SK-MEL-5 (cell line): ENCODE data around the gene TMEM184A. TPM values are rescaled to one million over a fixed set of nuclear protein-coding genes. Genes with fewer than 3 reads are reported as not detected.

Source experiments
- DNase-seq: peaks from one replicate; pipeline ENCODE4 v3.0.0-alpha.2; 2016; ENCODE audit warnings: low read depth, low spot score
- in situ Hi-C: cut with HindIII; loops from 2 replicates; pipeline ENCODE4 v1.10.0; 2016; ENCODE audit warnings: low sequenced_read_pairs, high pct_unique_total_duplicates, low pct_unique_long_range_greater_than_20kb
- total RNA-seq: library from RNA; depleted of rRNA; stranded (reverse); fragments of >200 nt; shearing (Covaris generic); gene quantifications from 2 replicates; pipeline ENCODE4 v1.2.3, GENCODE V29; 2014

Gene TMEM184A
- total RNA-seq, 1 experiment from 2014 or later, result 0.16 TPM

DNA sequence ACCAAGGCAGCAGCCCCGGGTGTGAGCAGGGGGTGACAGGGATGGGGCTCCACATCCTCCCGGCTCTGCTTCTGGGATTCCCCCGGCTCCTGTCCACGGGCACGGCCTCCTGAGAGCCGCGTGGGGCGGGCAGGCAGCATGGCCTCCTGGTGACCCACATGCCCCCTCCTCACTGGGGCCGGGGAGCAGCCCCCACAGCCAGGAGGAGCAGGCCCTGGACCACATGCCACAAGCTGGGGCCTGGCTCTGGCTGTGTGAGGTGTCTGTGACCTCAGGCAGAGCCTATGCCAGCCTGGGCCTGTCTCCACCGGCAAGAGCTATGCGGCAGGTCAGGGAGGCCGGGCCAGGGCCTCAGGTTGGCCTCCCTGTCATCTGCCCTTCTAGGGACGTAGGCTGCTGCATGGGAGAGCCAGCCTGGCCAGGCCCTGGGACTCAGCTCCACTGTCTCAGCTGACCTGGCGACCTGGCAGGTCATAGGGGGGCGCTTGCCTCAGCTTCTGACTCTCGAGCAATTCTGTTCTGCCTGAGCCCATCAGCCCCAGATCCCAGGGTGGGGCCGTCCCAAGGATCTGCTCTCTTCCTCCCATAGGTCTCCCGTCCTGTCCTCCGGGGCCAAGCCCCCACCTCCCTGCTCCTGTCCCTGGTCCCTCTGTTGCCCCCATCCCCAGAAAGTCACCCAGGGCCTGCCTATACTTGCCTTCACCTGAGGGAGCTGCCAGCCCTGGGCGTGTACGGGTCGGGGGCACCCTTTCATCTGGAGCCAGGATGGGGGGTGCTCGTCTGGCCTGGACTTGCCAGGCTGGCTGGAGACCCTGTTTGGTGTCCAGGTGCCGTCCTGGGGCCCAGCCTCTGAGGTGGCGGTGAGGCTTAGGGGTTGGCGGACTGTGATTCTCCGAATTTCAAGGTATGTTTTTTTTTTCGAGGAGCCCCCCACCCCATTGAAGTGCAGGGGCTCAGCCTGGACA is 3.9 kb upstream of the TMEM184A start:
- in situ Hi-C loops, result no loop called here
- no peak for DNase-seq

GRCh38 chr7:1558841-1559625 is 3.0 kb upstream of the TMEM184A start:
- in situ Hi-C loops, result no loop called here
- no peak for DNase-seq

DNA sequence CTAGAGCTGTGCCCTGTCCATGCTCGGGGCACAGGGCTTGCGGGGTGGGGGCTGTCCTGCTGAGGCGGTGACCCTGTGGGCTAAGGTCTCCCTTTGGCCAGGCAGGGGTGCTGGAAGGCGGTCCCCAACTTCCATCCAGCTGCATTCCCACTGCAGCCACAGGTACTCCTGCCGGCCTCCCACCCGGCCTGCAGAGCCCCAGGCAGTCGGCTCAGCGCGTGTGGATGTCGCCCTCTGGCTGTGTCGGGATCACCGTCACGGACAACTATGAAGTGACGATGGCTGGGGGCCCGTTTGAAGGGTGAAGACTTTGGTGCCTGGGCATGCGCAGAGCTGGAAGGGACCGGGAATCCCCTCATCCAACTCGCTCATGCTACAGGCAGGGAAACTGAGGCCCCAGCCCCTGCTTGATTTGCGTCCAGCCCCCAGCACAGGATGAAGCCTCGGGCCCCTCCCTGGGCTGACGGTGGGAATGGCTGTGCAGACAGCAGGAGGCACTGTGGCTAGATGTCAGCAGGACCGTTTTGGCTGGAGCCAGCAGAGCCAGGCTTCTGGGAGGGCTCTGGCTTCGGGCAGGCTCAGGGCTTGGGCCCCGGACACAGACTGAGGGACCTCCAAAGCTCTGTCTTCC is 2.3 kb upstream of the TMEM184A start:
- in situ Hi-C loops, result no loop called here
- DNase-seq, result peak; percentile 27

DNA sequence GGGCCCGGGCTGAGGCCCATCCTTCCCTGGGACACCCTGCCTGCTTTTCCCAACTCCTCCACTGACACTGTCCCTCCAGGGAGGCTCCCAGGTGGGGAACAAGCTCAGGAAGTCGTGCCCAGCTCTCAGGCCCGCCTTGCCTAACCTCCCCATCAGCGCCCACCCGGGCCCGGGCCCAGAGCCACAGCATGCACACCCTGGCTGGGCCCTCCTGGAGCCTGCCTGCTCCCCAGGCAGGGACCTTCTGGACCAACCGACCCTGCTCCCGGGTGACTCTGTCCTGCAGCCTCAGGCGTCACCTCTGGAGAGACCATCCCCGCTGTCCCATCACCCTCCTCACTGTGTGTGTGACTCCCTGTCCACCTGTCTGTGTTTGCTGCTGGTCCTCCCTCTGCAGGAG is 1.8 kb upstream of the TMEM184A start:
- DNase-seq, result no peak
- in situ Hi-C loops, result no loop called here

- no peak for DNase-seq
- in situ Hi-C loops, result no loop called here
These were observed 1.0 kb upstream of the TMEM184A start for GRCh38 chr7:1557006-1557405.

- in situ Hi-C loops, result no loop called here
- no peak for DNase-seq
These were observed 776 bp downstream of the TMEM184A start for GRCh38 chr7:1555046-1555812.

DNA sequence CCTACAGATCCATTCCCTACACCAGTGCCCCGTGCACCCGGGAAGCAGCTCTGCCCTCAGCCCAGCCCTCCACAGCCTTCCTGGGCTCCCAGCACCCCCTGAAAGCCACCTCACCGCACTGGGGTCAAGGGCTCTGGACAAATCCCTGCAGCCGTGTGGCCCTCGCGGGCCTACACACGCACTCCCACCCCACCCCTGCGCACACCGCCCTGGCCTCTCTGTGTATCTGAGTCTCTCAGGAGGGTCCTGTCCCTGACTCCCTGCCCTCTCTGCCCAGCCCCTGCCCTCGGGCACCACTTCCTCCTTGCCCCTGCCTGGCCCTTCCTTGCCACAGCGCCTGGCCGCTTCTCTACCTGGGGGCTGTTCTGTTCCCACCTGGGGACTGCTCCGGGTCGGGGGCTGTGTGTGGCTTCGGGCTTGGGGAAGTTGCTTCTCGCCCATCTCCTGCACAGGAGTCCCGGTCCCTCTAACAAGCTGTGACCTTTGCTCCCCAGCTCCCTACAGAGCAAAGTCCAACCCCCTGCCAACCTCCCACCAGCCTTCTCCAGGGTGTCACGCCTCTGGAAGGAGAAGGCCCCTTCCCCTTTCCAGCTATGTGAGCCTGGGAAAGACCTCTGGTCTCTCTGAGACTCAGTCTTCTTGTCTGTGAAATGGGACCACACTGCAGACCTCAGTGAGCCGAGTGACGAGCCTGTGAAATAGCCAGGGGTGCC is 1.5 kb downstream of the TMEM184A start:
- no peak for DNase-seq
- in situ Hi-C loops, result no loop called here

GRCh38 chr7:1553512-1554210 is 2.3 kb downstream of the TMEM184A start:
- no peak for DNase-seq
- in situ Hi-C loops, result no loop called here

- in situ Hi-C loops, result no loop called here
- DNase-seq, result no peak
These were observed 3.8 kb downstream of the TMEM184A start for GRCh38 chr7:1552200-1552599.

DNA sequence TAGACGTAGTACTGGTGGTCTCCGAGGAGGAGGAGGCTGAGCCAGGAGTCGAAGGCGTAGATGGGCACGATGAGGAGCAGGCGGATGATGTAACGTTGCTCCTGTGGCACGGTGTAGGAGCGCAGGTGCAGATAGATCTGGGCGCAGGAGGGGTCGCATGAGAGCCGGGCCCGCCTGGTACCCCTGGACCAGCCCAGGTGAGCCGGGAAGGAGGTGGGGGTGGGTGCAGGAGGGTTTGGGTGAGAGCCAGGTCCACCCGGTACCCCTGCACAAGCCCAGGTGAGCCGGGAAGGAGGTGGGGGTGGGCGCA is 5.2 kb downstream of the TMEM184A start:
- no peak for DNase-seq
- in situ Hi-C loops, result no loop called here

DNA sequence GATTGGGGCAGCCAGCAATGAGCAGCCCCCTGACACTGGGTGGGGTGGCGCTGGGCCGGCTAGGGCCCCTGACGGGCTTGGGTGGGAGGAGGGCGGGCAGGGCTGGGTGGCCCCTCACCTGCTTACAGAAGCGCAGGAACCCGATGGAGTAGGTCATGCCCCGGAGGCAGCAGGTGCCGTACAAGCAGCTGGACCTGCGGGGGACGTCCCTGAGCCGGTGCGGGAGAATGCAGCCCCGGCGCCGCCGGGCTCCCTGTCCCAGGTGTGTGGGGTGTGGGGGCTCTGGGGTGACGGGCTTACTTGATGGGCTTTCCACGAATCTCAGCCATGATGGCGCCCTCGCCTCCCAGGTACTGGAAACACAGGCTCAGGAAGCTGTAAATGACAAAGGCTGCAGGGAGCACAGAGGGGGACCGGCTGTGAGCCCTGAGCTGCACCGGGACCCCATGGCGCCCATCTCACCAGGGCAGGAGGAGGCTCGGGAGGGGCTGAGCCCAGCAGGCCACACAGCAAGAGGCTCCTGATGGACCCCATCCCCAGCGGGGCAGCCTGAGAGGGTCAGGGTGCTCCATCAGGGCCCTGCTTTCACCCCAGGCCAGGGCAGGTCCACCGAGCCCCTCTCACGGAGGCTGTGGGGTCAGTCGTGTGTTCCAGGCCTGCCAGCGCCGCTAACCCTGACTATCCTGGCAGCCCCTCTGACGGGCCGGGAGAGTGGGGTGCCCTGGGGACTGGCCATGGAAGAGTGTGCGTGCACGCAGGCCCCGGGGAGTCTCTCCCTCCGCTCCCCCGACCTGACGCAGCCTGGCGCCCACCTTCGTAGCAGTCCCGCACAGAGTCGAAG is 5.8 kb downstream of the TMEM184A start:
- DNase-seq, result no peak
- in situ Hi-C loops, result no loop called here

GRCh38 chr7:1549357-1550004 is 6.5 kb downstream of the TMEM184A start:
- no peak for DNase-seq
- in situ Hi-C loops, result no loop called here

- in situ Hi-C loops, result no loop called here
- DNase-seq, result no peak
These were observed 7.1 kb downstream of the TMEM184A start for GRCh38 chr7:1548944-1549343.

- DNase-seq, result peak; percentile 50
- in situ Hi-C loops, result no loop called here
These were observed 7.6 kb downstream of the TMEM184A start for GRCh38 chr7:1548438-1548831.

- no peak for DNase-seq
- in situ Hi-C loops, result no loop called here
These were observed 8.1 kb downstream of the TMEM184A start for GRCh38 chr7:1547777-1548437.
